Hepatocyte (in vitro differentiated cells): ENCODE data around the gene CCDC34.

Experiments used
- CTCF ChIP-seq: fragments of 200-600 bp; sonication (generic); IDR thresholded peaks from 2 replicates; pipeline ENCODE4 v1.5.1; 2016; ENCODE audit warnings: antibody characterized with exemption, mild to moderate bottlenecking; ENCODE audit not compliant: poor library complexity
- EZH2 ChIP-seq: fragments of 200-600 bp; sonication (generic); IDR thresholded peaks from 2 replicates; pipeline ENCODE4 v1.6.1; 2016; ENCODE audit warnings: antibody characterized with exemption, mild to moderate bottlenecking, borderline replicate concordance
- EZH2phosphoT487 ChIP-seq: fragments of 200-600 bp; sonication (generic); IDR thresholded peaks from one replicate; pipeline ENCODE4 v1.6.1; 2018; ENCODE audit warnings: antibody characterized with exemption, mild to moderate bottlenecking, low read depth, moderate library complexity; ENCODE audit not compliant: unreplicated experiment, severe bottlenecking

GRCh38 chr11:27409049-27409448 lies 46.0 kb upstream of the CCDC34 start:
- no peak for TF ChIP-seq EZH2
- no peak for TF ChIP-seq CTCF
- no peak for TF ChIP-seq EZH2phosphoT487
